HepG2 (cell line): ENCODE measurements around the gene CDC37L1. TPM values are rescaled to one million over a fixed set of nuclear protein-coding genes. Genes with fewer than 3 reads are reported as not detected.

Experiments used
- ATAC-seq: fragments of 200-7000 bp; cut with Tn5 transposase; 3 replicates; pipeline ENCODE4 v1.9.1; 2020; ENCODE audit warnings: mild to moderate bottlenecking, moderate library complexity
- BruUV-seq: library from RNA; stranded (reverse); fragments of 400-500 nt; replicated peaks from 2 replicates; lab custom pipeline; 2021; lab: Mats Ljungman, UMichigan
- CTCF ChIA-PET: fragments of 300-600 bp; formaldehyde crosslinking; extraction: SDS; loops from one replicate; lab custom pipeline; 2021; ENCODE audit warnings: low total read pairs, inconsistent platforms, low intra/inter-chr PET ratio; lab: Yijun Ruan, JAX
- POLR2A ChIA-PET: fragments of 350-600 bp; sonication (Branson Sonifier 250); formaldehyde crosslinking; loops from one replicate; lab custom pipeline; 2020; ENCODE audit warnings: antibody characterized with exemption, inconsistent platforms; lab: Yijun Ruan, JAX
- DNase-seq: peaks from one replicate; pipeline ENCODE4 v3.0.0-alpha.2; 2015; ENCODE audit warnings: low spot score
- FAIRE-seq: peaks from 3 replicates; lab custom pipeline; 2011; peaks lifted over from hg19 to GRCh38; lab: Jason Lieb, UNC
- H2AFZ ChIP-seq: one replicate; pipeline ENCODE4 v1.6.1; 2011; ENCODE audit warnings: low read length, inconsistent platforms
- H3K27ac ChIP-seq: fragments of 300-600 bp; 3 replicates; pipeline ENCODE4 v1.8.0; 2011; ENCODE audit warnings: mixed run types, mild to moderate bottlenecking, mixed read lengths, low read length, inconsistent platforms; ENCODE audit not compliant: insufficient read depth; ENCODE audit errors: extremely low read length
- H3K27me3 ChIP-seq, 2 experiments: fragments of 200-600 bp in 1 of 2; 2 replicates in 1 of 2; 3 replicates in 1 of 2; pipeline versions ENCODE4 v1.6.0 to v1.8.0; 2011; ENCODE audit warnings: low read length in 2 of 2, mild to moderate bottlenecking in 2 of 2, moderate library complexity in 2 of 2, inconsistent platforms in 1 of 2; ENCODE audit not compliant: insufficient read depth in 2 of 2, control insufficient read depth in 1 of 2
- H3K36me3 ChIP-seq, 2 experiments: fragments of 200-600 bp in 1 of 2; replicated peaks in 1 of 2; 2 replicates in 1 of 2; 3 replicates in 1 of 2; pipeline versions ENCODE4 v1.5.1 to v1.8.0; 2011; ENCODE audit warnings: low read length in 2 of 2, inconsistent platforms in 1 of 2; ENCODE audit not compliant: insufficient read depth in 2 of 2, control insufficient read depth in 1 of 2
- H3K4me1 ChIP-seq: 2 replicates; pipeline ENCODE4 v1.5.1; 2012; ENCODE audit warnings: low read length, inconsistent platforms; ENCODE audit not compliant: insufficient read depth
- H3K4me2 ChIP-seq: 2 replicates; pipeline ENCODE4 v1.6.0; 2011; ENCODE audit warnings: low read depth, low read length, inconsistent platforms
- H3K4me3 ChIP-seq, 3 experiments: fragments of 200-600 bp in 1 of 3; sonication (generic), shearing (Covaris generic) in 1 of 3; replicated peaks in 1 of 3; 2 replicates each; pipeline ENCODE4 v1.5.1; 2011 to 2016; ENCODE audit warnings: low read length in 3 of 3, inconsistent platforms in 2 of 3, low read depth in 2 of 3, mild to moderate bottlenecking in 2 of 3, control low read depth in 1 of 3, mixed read lengths in 1 of 3; ENCODE audit not compliant: insufficient read depth in 1 of 3
- H3K79me2 ChIP-seq: one replicate; pipeline ENCODE4 v1.6.1; 2011; ENCODE audit warnings: low read length, inconsistent platforms; ENCODE audit not compliant: insufficient read depth
- H3K9ac ChIP-seq: 2 replicates; pipeline ENCODE4 v1.6.0; 2011; ENCODE audit warnings: mild to moderate bottlenecking, low read depth, low read length, inconsistent platforms; ENCODE audit not compliant: insufficient read depth
- H3K9me3 ChIP-seq: 2 replicates; pipeline ENCODE4 v1.5.1; 2012; ENCODE audit warnings: mild to moderate bottlenecking, low read length
- H4K20me1 ChIP-seq: 2 replicates; pipeline ENCODE4 v1.6.0; 2011; ENCODE audit warnings: inconsistent platforms, mild to moderate bottlenecking, low read length, moderate library complexity; ENCODE audit not compliant: insufficient read depth
- BORCS8-MEF2B ChIP-seq: sonication (generic); formaldehyde crosslinking; IDR thresholded peaks from 2 replicates; pipeline ENCODE4 v1.8.0; 2022; ENCODE audit warnings: mild to moderate bottlenecking, missing genetic modification reagents
- CBX2 ChIP-seq, 2 experiments: fragments of 200-600 bp in 1 of 2; sonication (generic); formaldehyde crosslinking in 1 of 2; IDR thresholded peaks; 2 replicates each; pipeline versions ENCODE4 v1.7.0 to v1.8.1; 2018 to 2022; ENCODE audit warnings: low read depth in 2 of 2, low read length in 1 of 2, mild to moderate bottlenecking in 1 of 2, missing genetic modification reagents in 1 of 2
- FOXK1 ChIP-seq: sonication (generic); formaldehyde crosslinking; IDR thresholded peaks from 2 replicates; pipeline ENCODE4 v1.4.0; 2020; ENCODE audit warnings: low read depth, missing genetic modification reagents, borderline replicate concordance
- KLF6 ChIP-seq: IDR thresholded peaks from 2 replicates; pipeline ENCODE4 v1.8.0; 2016; ENCODE audit warnings: missing biosample characterization, missing genetic modification reagents
- PITX1 ChIP-seq: sonication (generic); formaldehyde crosslinking; IDR thresholded peaks from 2 replicates; pipeline ENCODE4 v1.5.1; 2020; ENCODE audit warnings: mild to moderate bottlenecking, missing genetic modification reagents
- SMAD9 ChIP-seq: sonication (generic); formaldehyde crosslinking; IDR thresholded peaks from 2 replicates; pipeline ENCODE4 v1.5.1; 2020; ENCODE audit warnings: mild to moderate bottlenecking, missing genetic modification reagents
- SMYD3 ChIP-seq: sonication (generic); formaldehyde crosslinking; IDR thresholded peaks from 2 replicates; pipeline ENCODE4 v1.8.1; 2023; ENCODE audit warnings: mild to moderate bottlenecking, missing genetic modification reagents
- SSRP1 ChIP-seq: IDR thresholded peaks from 2 replicates; pipeline ENCODE4 v1.6.1; 2016; ENCODE audit warnings: control low read depth
- ZNF124 ChIP-seq: sonication (generic); formaldehyde crosslinking; IDR thresholded peaks from 2 replicates; pipeline ENCODE4 v1.4.0; 2020; ENCODE audit warnings: missing genetic modification reagents
- ZNF17 ChIP-seq: sonication (generic); formaldehyde crosslinking; IDR thresholded peaks from 2 replicates; pipeline ENCODE4 v1.5.0; 2020; ENCODE audit warnings: mild to moderate bottlenecking, missing genetic modification reagents
- ZNF263 ChIP-seq: sonication (generic); formaldehyde crosslinking; IDR thresholded peaks from 2 replicates; pipeline ENCODE4 v1.4.0; 2020; ENCODE audit warnings: missing genetic modification reagents
- ZNF331 ChIP-seq: sonication (generic); formaldehyde crosslinking; IDR thresholded peaks from 2 replicates; pipeline ENCODE4 v1.4.0; 2020; ENCODE audit warnings: missing genetic modification reagents
- ZNF446 ChIP-seq: sonication (generic); formaldehyde crosslinking; IDR thresholded peaks from 2 replicates; pipeline ENCODE4 v1.5.0; 2020; ENCODE audit warnings: mild to moderate bottlenecking, missing genetic modification reagents
- WGBS: methylation state at CpG from one replicate; pipeline ENCODE4 v1.1.6; 2017; ENCODE audit warnings: low lambda C conversion rate; 5-methylcytosine and 5-hydroxymethylcytosine counted together
- in situ Hi-C: cut with HindIII; loops from 2 replicates; pipeline ENCODE4 v1.10.0; 2017; ENCODE audit warnings: low pct_unique_long_range_greater_than_20kb; ENCODE audit not compliant: extremely low pct_ligation_motif_present
- intact Hi-C: fragments of 100-400 bp; cut with micrococcal nuclease; formaldehyde crosslinking; loops from one replicate; pipeline ENCODE4 v1.10.0; 2022; ENCODE audit not compliant: unreplicated experiment
- polyA plus RNA-seq, 8 experiments: library from polyadenylated mRNA; depleted of rRNA in 3 of 8; stranded (reverse) in 7 of 8; unstranded in 1 of 8; fragments of >200 nt; fragmentation: Illumina TruSeq in 4 of 8; extraction: Trizol in 4 of 8; gene quantifications; 2 replicates each; pipeline versions ENCODE4 v1.2.1 to v1.2.3, GENCODE V29; 2011 to 2016; ENCODE audit warnings: low read depth in 4 of 8, missing spikeins in 1 of 8, mixed read lengths in 1 of 8; ENCODE audit not compliant: insufficient read depth in 1 of 8
- total RNA-seq, 5 experiments: library from RNA; depleted of rRNA; stranded (reverse); fragments of >200 nt; fragmentation: Illumina TruSeq; extraction: Trizol; gene quantifications; 2 replicates each; pipeline ENCODE4 v1.2.3, GENCODE V29; 2016; ENCODE audit warnings: low read depth in 1 of 5
- TF ChIP-seq, protein P1 (sequence below): IDR thresholded peaks from 2 replicates; pipeline ENCODE4 v1.6.1; 2016; ENCODE audit warnings: low read depth, borderline replicate concordance

The CDC37L1 gene
- total and polyA plus RNA-seq, 2 of the 13 experiments (the other 11 are each of a cell fraction or from before 2014, with no cell fraction given): 5.5 to 17.0 TPM

DNA sequence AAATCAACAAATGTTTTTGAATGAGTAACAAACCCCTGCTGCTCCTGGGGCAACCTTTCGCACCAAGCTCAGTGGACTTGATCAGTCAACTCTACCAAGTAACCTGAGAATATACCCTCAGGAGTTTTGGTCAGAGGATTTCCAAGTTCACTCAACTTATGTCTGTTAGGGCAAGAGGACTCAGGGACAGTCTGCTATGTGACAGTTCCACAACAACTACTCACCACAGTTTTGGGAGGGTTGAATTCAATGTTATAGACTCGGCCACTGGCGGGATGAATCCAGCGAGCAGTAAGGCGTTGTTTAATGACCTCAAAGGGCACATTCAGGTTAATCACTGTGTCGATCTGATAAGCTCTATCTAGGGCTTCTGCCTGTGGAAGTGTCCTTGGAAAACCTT is 39.5 kb downstream of the CDC37L1 start (continued):
- TF ChIP-seq ZNF17 (CRISPR knock-in tag) (no peak), KLF6 (CRISPR knock-in tag) (no peak), ZNF124 (CRISPR knock-in tag) (no peak), BORCS8-MEF2B (CRISPR knock-in tag) (no peak), SMYD3 (CRISPR knock-in tag) (no peak), PITX1 (CRISPR knock-in tag) (no peak), ZNF331 (CRISPR knock-in tag) (no peak)
- TF ChIP-seq, protein P1, sequence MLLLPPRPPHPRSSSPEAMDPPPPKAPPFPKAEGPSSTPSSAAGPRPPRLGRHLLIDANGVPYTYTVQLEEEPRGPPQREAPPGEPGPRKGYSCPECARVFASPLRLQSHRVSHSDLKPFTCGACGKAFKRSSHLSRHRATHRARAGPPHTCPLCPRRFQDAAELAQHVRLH (CRISPR knock-in tag): no peak

DNA sequence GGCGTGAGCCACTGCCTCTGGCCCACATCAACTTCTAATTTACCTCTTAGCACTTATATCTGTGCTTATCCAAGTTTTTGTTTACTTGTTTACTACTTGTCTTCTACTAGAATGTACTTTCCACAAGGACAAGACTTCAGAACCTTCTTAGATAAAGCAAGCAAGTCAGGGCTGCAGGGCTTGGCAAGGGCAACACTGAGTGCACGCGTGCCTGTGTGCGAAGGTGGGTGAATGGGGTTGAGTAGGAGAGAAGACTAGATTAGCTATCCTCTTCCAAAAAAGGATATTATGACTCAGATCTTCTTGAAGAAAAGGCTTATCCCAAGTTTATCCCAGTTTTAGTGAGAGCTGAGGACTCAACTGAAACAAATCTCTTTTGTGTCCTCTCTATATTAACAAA is 42.4 kb downstream of the CDC37L1 start:
- H3K79me2 ChIP-seq: peaks cover 20% of the 10 kb centered on the region
- H3K27ac ChIP-seq: no peak overlapping the region
- H2AFZ ChIP-seq: no peak overlapping the region
- CTCF ChIA-PET: no interaction called here
- no peaks in the 10 kb centered on the region for H3K9me3 ChIP-seq
- FAIRE-seq (no peak), ATAC-seq (no peak), DNase-seq (no peak)
- no peaks in the 10 kb centered on the region for H3K27me3 ChIP-seq
- no peak overlapping the region for H3K4me3 ChIP-seq
- H4K20me1 ChIP-seq: peaks cover 9% of the 10 kb centered on the region; the same call in 1 of the 2 replicates
- H3K4me2 ChIP-seq: no peak overlapping the region
- POLR2A ChIA-PET: no interaction called here
- TF ChIP-seq FOXK1 (CRISPR knock-in tag) (no peak), CBX2 (IDR thresholded peaks at IDR 0.05; ENCODE audit: low read depth, low read length) (no peak), CBX2 (CRISPR knock-in tag; IDR thresholded peaks at IDR 0.05; ENCODE audit: low read depth) (no peak), SMAD9 (CRISPR knock-in tag) (no peak), ZNF446 (CRISPR knock-in tag) (no peak), SSRP1 (no peak), ZNF263 (CRISPR knock-in tag) (no peak)
- in situ Hi-C loops: no loop called here
- WGBS: over 99% methylated on average over 4 of the region's 4 CpGs
- intact Hi-C loops: no loop called here
- H3K4me1 ChIP-seq: no peaks in the 10 kb centered on the region
- BruUV-seq: no TSS peak
- peaks cover 15 to 84% of the 10 kb centered on the region in 2 experiments for H3K36me3 ChIP-seq
- H3K9ac ChIP-seq: no peak overlapping the region
